HG03280 (cell line): ENCODE results near the gene SFXN5.

Source experiments
- ATAC-seq: cut with Tn5 transposase; IDR thresholded peaks from one replicate; pipeline ENCODE4 v1.9.1; 2021; ENCODE audit warnings: mild to moderate bottlenecking, moderate library complexity; ENCODE audit not compliant: unreplicated experiment

Gene SFXN5

GRCh38 chr2:73063472-73063871 is 8.0 kb downstream of the SFXN5 start:
- ATAC-seq: no peak

GRCh38 chr2:73059106-73059505 is 12.4 kb downstream of the SFXN5 start:
- ATAC-seq: no peak

GRCh38 chr2:73054980-73055379 is 16.5 kb downstream of the SFXN5 start:
- ATAC-seq: no peak

GRCh38 chr2:73053316-73054114 is 18.0 kb downstream of the SFXN5 start:
- no peak for ATAC-seq

GRCh38 chr2:73050121-73050545 is 21.4 kb downstream of the SFXN5 start:
- ATAC-seq: no peak

GRCh38 chr2:73043929-73044832 is 27.3 kb downstream of the SFXN5 start:
- ATAC-seq: no peak

- ATAC-seq: no peak
These were observed 28.2 kb downstream of the SFXN5 start for GRCh38 chr2:73043276-73043675.

GRCh38 chr2:73037947-73038585 is 33.4 kb downstream of the SFXN5 start:
- no peak for ATAC-seq

- ATAC-seq: no peak
These were observed 34.7 kb downstream of the SFXN5 start for GRCh38 chr2:73036766-73037165.

- ATAC-seq: no peak
These were observed 35.4 kb downstream of the SFXN5 start for GRCh38 chr2:73035899-73036711.

GRCh38 chr2:73034661-73035375 is 36.7 kb downstream of the SFXN5 start:
- ATAC-seq: no peak

- ATAC-seq: no peak
These were observed 37.6 kb downstream of the SFXN5 start for GRCh38 chr2:73033766-73034381.

- no peak for ATAC-seq
These were observed 38.3 kb downstream of the SFXN5 start for GRCh38 chr2:73033142-73033765.

GRCh38 chr2:73032702-73033097 is 38.8 kb downstream of the SFXN5 start:
- ATAC-seq: no peak

- ATAC-seq: no peak
These were observed 39.5 kb downstream of the SFXN5 start for GRCh38 chr2:73031725-73032701.

GRCh38 chr2:73031095-73031678 is 40.3 kb downstream of the SFXN5 start:
- ATAC-seq: no peak

GRCh38 chr2:73028841-73029240 is 42.7 kb downstream of the SFXN5 start:
- no peak for ATAC-seq
